Measurements from ENCODE around the gene IPCEF1. TPM values are rescaled to one million over a fixed set of nuclear protein-coding genes. Genes with fewer than 3 reads are reported as not detected.
A peak's percentile ranks its signal among the peaks of the same experiment; 100 is the strongest.
"Not testable (repeated sequence)": the region's sequence is repeated elsewhere in the genome, so short reads cannot be mapped to it uniquely, and the experiment has no call there.

IPCEF1 gene
- total RNA-seq, 1 experiment from 2014 or later, result not detected

DNA sequence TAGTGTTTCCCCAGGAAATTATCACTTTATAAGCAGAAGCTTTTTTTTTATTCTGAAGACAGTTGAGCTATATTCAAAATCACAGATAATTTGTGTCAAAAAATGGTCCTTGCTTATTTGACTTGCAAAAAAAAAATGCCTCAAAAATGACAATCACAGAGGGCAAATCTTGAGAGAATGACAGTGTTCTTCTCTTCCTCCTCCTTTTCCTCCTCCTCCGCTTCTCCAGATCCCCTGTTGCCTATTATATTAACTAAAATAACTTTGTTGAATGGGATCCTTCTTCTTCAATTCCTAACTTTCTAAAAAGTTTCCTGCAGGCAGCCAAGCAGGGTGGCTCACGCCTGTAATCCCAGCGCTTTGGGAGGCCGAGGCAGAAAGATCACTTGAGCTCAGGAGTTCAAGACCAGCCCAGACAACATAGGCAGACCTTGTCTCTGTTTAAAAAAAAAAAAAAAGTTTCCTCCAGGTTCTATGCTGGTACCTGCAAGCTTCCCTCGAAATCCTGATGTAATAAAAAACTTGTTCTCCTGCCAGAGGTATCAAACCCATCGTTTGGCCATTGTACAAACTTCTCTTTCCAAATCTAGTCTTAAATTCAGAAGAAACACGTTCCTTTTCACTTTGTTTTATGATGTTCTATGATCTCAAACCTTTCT lies 128.6 kb downstream of the IPCEF1 start:
- no peak for DNase-seq (ENCODE audit: low read depth)

DNA sequence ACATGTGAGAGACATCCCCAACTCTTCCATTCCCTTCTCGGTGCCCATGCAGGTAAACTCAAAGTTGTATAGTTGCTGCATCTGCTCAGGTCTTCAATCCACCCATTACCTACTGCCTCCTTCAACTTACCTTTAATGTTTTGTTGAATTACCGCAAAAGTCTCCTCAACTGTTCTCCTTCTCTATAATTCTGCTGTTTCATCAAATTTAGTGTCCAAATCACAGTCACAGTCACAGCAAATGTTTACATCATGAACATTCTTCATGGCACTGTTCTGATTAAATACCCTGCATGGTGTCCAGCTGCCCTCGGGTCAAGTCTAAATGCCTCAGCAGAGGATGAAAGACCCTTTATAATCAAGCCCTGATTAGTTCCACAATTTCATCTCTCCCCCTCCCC lies 130.1 kb downstream of the IPCEF1 start:
- no peak for DNase-seq (ENCODE audit: low read depth)

DNA sequence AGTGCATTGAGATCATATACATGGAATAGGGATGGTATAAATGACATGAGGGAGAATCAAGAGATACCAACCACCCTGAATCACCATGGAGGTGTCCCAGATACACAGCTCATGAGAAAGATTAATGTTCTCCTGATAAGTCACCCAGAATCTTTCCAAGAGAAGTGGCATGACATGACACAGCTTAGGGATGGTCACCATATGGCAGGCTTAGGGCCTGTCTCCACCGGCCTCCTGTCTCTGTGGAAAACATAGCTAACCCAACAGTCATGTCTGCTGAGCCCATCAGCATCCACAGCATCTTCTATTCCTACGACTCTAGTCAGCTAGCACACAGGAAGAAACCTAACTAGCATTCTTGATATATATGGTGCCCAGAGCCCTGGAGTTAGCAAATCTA lies 133.3 kb downstream of the IPCEF1 start:
- DNase-seq (ENCODE audit: low read depth), result no peak

DNA sequence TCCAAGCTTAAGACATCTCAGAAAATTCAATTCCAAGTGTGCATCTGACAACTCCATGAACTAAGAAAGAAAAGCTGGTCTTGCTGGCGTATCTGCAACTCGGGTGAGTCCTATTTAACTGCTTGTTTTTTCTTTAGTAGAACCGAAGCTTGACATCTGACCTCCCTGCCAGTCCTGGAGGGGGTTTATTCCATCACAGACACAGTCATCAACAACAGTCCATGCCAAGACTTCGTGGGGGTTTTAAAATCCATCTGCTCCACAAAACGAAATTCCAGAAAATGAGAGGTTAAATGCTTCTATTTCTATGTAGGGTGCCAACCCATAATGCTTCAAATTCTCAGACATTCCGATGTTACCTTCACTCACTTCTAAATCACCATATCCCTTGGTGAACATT lies 133.9 kb downstream of the IPCEF1 start:
- no peak for DNase-seq (ENCODE audit: low read depth)

DNA sequence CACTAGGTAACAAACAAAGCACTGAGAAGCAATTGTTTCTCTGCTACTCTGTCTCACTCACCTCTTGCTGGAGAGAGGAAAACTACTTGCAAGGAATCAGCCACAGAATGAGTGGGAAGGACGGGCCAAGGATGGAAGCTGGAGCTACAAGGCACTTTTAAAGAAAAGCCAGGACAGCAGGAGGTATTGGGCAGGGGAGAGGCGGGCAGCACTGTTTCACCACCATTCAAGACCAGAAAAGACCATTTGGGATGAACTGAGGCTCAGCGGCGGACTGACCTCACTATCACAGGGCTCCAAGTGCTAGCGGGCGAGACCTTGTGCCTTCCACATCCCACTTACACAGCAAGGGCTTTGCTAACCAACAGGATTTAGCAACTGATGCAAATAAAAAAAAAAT lies 137.4 kb downstream of the IPCEF1 start:
- DNase-seq (ENCODE audit: low read depth), result no peak

DNA sequence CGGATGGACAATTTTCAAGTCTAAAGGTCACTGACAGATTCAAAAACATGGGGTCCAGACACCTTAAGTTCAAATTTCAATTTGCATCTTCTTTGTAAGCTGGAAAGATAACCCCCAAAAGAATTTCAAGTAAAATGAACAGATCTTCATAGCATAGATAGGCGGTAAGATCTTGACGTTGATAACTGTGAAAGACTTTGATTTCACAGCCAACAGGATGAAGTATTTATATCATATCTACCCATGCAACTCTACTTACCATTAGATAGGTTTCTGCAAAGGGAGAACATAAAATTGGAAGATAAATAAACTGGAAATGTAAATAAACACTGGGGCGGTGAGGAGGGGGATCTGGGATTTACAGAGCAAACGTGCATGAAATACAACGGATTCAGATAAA lies 137.8 kb downstream of the IPCEF1 start:
- no peak for DNase-seq (ENCODE audit: low read depth)

DNA sequence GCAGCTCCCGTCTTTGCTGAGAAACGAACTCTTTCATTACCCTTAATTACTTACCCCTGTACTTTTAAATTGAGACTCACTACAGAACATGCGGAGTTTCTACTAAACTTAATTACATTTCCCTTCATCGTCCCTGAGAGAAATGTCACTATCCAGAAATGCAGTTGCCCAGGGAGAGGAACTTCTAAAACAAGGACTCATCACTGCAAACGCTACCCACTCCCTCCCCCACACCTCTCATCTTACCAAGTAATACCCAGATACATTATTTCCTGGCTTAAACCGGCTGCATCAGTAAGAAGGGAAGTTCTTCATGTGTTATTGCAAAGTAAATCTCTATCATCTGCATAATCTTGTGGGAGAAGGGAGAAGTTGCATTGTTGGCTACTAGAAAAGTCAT lies 138.3 kb downstream of the IPCEF1 start:
- no peak for DNase-seq (ENCODE audit: low read depth)

DNA sequence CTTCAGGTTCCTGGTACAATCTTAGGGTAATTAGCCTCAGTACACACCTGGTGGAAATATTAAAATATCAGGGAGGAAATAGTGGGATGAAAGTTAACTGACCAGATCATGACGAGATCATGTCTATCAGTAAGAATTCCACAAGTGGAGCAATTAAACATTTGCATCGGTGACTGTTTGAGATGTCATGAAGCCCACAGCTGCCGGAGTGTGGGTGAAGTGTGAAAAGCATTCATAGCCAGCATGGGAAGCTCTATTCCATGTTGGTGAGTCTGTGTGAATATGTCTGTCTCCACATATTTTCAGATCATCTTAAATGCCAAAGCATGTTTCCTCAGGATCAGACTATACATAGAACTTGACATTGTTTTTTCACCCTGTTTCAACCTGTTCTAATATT lies 142.8 kb downstream of the IPCEF1 start:
- no peak for DNase-seq (ENCODE audit: low read depth)

DNA sequence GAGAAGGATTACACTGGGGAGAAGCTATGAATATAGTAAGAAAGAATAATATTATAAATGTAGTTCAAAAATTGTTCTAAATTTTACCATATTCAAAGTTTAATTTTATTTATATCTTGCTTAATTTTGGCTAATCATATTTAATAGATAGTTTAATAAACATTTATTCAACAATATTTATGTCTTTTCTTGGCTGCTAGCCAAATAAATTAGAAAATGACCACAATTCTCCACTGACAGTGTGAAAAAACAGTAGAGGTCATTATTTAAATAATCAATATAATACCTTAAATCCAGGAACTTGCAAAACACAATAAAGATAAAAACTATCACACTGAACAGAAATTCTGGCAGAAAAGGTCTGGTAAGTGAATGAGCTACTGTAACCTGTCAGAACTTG lies 145.9 kb downstream of the IPCEF1 start:
- DNase-seq (ENCODE audit: low read depth), result no peak

DNA sequence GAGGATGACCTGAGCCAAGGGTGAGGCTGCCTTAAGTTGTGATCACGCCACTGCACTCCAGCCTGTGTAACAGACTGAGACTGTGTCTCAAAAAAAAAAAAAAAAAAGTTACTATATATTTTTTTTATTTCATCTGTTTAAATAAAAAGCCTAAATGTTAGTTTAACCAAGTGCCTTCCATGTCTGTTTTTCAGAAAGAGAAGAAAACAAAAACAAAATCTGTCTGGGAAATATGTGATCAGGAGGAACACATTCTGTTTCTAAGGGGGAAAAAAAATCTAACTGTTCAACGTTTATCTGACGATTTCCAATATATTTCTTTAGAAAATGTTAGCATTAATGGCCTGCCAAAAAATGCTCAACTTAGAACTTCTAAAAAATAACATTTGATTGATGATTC lies 147.0 kb downstream of the IPCEF1 start:
- no peak for DNase-seq (ENCODE audit: low read depth)

DNA sequence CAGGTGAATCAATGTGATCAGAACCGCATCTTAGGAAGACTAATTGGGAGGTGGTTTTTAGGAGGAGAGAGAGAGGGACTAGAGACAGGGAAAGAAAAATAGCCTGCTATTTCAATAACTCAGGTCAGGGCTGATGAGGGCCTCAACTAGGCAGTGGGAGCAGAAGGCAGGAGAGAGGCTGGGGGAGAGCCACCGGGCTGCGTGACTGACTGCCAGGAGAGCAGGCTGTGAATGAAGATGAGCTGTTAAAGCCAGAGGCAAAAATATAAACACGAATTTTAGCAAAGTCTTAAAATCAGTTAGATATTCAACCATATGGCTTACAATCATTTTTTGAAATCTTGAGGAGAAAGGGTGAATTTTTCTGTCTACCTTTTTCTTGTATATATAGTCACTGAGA lies 149.6 kb downstream of the IPCEF1 start:
- no peak for DNase-seq (ENCODE audit: low read depth)

DNA sequence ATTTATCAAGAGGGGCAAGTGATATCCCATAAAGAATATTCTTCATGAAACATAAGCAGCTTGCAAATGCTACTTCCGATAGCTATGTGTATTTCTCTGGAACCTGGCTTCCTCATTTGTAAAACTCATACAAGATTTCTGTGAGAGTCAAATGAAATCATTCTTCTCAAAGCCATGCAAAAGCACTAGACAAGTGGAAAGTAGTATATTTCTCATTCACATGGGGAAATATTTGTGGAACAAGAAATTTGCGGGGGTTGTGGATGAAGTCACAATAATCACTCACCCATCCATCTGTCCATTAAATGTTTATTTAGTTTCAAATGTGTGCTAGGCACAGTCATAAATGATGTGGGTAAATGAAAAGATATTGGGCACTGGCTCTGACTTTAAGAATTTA lies 150.5 kb downstream of the IPCEF1 start:
- DNase-seq (ENCODE audit: low read depth), result no peak

DNA sequence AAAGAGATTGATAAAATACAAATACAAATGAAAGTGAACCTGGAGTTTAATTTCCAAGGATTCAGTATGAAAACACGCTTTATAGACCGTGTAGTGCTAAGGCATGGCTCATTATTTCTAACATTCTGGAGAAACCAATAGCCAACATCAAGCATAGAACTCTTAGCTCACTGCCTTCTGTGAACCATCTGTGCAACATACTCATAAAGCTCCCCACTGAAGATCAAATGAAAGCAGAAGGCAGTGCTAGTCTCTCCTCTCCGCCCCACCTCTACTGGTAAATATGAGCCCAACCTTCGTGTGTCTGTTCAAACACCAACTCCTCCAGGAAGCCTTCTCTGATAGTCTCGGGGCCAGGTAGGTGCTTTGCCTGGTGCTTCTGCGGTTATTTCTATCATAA lies 153.6 kb downstream of the IPCEF1 start:
- DNase-seq (ENCODE audit: low read depth), result no peak

DNA sequence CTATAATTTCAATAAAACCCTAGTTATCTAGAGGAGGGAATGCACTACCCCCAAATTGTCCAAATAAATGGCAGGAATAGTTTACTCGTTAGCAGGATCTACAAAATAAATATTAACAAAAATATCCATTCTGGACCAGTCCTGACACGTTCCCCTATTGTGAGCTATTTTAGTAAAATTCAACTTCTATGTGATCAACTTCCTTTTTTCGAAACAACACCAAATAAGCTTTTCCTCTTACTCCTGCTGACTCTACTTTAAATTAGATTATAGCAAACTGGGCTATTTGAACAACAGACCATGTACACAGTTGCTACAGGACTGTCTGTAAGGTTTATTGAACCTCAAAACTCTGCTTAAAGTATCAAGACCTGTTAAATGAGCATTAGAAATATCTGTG lies 154.3 kb downstream of the IPCEF1 start:
- DNase-seq (ENCODE audit: low read depth), result no peak

DNA sequence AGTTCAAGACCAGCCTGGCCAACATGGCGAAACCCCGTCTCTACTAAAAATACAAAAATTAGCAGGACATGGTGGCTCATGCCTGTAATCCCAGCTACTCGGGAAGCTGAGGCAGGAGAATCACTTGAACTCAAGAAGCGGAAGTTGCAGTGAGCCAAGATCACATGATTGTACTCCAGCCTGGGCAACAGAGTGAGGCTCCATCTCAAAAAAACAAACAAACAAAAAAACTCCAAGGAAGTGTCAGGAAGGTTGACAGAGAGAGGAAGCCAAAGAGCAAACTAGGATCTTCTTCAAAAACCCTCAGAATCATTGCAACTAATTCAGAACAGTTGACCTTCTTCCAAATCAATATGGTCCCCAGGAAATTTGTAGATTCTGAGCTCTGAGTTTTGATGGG lies 154.9 kb downstream of the IPCEF1 start:
- not testable (repeated sequence) for DNase-seq (ENCODE audit: low read depth)

DNA sequence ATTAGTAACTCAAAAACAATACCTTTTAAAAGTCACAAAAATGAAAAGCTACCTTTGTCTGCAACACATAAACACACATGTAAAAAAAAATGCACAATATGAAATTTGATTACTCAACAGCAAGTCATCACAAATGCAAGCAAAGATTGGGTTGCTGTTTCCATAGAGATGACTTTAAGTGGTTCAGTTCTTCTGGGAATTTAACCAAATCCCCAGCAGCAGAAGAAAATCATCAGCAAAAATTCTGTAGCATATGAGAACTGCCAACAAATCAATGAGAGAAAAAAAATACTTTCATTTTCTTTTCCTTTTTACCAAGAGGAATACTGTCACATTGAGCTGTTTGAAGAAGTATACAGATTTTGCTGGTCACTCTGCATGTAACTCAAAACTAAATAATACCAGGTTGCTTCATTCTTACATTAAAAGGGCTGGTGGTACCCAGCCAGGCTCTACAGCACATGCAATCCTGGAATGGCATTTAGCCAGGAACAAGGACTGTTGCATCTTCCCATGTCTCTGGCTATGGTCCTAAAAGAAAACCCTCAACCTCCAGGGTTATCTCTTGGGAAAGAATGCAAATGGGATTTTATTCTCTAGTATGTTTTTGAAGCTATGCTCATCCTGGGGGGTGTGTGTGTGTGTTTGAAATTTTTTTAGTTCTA lies 159.3 kb downstream of the IPCEF1 start:
- peak; percentile 59 for DNase-seq (ENCODE audit: low read depth)

DNA sequence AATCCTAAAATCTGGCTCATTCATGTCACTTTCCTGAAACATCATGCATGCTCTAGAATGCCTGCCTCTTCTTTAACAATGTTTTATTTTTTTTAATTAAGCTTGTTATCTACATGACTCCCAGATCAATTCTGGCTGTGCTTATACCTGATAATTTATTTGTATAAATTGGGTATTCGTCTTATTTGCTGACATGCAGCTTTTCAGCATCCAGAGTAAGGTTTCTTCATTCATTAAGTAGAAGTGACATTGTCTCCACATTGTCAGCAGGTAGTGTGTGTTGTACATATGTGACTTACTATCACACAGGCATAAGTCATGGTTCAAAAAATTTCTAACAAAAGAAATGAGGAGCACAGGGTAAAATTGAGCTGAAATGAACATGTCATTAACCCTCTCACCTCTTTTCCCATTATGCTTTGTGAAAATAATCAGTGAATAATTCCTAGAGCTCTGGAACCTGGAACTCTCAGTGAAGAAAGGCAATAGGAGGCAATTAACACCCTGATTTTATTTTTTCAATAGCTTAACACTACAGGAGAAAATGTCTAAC lies 160.2 kb downstream of the IPCEF1 start:
- DNase-seq (ENCODE audit: low read depth), result no peak

DNA sequence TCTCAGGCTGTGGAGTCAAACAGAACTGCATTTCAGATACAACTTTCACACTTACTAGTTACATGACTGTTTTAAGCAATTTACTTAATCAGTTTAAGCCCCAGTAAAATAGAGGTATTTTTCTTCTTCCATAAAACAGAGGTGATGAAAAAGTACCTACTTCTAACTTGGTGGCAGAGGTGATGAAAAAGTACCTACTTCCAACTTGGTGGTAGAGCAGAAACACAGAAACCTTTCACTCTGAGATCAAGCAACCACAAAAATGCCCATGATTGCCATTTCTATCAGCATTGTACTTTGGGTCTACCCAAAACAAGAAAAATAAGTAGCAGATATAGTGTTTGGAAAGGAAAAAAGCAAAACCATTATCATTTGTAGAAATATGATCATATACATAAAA lies 168.9 kb downstream of the IPCEF1 start:
- no peak for DNase-seq (ENCODE audit: low read depth)

DNA sequence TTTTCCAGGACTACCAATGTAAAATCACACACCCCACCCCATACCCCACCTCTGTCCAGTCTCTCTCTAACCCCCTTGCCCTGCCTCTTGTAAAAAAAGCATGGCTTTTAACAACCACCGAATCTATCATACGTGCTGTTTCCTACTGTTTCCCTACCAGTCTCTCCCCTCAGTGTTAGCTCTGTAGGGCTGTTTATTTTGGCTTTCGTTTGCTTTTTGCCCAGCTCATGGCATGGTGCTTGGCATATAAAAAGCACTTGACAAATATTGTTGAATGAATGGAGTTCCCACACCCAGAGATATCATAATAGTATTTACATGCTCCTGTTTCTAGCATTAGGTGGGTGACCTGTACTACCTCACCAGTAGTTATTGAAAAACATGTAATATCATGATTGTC lies 169.4 kb downstream of the IPCEF1 start:
- DNase-seq (ENCODE audit: low read depth), result no peak

DNA sequence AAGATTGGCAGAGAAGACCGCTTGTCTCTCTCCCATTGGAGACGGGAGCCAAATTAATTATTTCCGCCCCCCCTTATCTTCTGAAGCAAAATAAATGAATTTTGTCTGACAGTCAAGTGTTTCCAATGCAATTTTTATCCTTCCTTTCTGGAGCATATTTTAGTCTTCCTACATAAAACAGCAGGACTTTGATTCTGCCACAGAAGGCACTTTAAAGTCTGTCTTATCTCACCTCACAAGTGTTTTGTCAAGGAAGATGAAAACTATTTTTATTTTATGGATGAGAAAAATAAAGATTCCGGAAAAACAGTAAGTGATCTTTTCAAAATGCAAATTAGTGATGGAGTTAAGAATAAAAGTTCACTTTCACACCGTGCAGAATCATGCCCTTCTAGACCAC lies 177.2 kb downstream of the IPCEF1 start:
- no peak for DNase-seq (ENCODE audit: low read depth)

DNA sequence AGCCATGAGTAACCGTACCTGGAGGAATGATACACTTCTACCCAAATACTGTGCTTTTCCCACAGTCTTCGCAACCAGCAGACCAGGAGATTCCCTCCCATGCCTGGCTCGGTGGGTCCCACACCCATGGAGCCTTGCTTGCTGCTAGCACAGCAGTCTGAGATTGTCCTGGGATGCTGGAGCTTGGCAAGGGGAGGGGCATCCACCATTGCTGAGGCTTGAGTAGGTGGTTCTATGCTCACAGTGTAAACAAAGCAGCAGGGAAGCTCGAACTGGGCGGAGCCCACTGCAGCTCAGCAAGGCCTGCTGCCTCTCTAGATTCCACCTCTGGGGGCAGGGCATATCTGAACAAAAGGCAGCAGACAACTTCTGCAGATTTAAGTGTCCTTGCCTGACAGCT lies 184.2 kb downstream of the IPCEF1 start:
- DNase-seq (ENCODE audit: low read depth), result not testable (repeated sequence)

DNA sequence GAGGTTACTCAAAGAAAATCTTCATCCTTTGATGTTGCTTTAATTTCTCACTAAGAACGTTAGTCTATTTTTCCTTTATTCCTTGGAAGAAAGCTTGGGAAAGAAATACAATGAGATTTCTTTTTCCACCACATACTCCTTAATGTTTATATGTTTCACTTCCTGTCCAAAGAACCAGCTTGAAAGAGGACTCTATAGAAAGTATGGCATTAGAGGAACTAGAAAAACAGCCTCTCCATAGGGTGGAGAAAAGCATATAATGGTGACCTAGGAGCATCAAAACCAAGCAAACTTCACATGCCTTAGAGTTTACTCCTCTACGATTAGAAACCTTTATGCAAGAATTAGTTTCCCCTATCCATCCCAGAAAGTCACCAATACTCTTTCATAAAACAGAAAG lies 186.5 kb downstream of the IPCEF1 start:
- no peak for DNase-seq (ENCODE audit: low read depth)

DNA sequence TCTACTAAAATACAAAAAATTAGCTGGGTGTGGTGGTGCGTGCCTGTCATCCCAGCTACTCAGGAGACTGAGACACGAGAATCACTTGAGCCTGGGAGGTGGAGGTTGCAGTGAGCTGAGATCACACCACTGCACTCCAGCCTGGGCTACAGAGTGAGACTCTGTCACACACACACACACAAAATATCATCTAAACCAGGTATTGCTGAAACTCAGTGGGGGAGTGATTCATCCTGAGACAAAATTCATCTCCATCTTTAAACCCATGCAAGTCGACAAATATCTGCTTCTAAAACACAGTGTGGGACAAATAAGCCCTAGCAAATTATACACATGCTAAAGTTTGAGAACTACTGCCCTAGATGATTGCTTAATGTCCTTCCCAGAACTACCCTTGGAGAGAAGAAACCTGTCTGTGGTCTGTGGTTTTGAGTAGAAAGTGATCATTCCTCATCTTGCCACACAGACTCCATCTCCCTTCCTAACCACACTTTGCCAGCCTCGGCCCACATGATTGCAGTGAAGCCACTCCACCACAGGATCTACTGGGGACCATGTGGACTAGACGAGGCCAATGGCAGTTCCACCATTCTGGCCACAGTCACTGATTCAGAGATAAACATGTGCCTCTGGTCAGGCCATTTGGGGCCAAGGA lies 187.3 kb downstream of the IPCEF1 start:
- peak; percentile 55 for DNase-seq (ENCODE audit: low read depth)

Measured in HT1080 (cell line).